GM10248 (cell line): Measurements from ENCODE around the gene SLCO4A1.

Experiments
- CTCF ChIA-PET: fragments of 300-600 bp; sonication (Branson Sonifier 250); formaldehyde crosslinking; extraction: SDS; loops from one replicate; lab custom pipeline; 2021; ENCODE audit warnings: antibody characterized with exemption; lab: Yijun Ruan, JAX
- POLR2A ChIA-PET: fragments of 350-650 bp; sonication (Branson Sonifier 250); formaldehyde crosslinking; extraction: SDS; loops from one replicate; lab custom pipeline; 2020; ENCODE audit warnings: antibody characterized with exemption; lab: Yijun Ruan, JAX
- DNase-seq: peaks from one replicate; pipeline ENCODE4 v3.0.0; 2012; ENCODE audit errors: extremely low spot score
- CTCF ChIP-seq: IDR thresholded peaks from 2 replicates; pipeline ENCODE4 v1.5.1; 2012; ENCODE audit warnings: mild to moderate bottlenecking, low read depth; ENCODE audit errors: extremely low read depth, missing control alignments, control extremely low read depth

The SLCO4A1 gene

GRCh38 chr20:62638679-62639406 lies 3.5 kb upstream of the SLCO4A1 start:
- POLR2A ChIA-PET, result no interaction called here
- no peak for TF ChIP-seq CTCF
- DNase-seq, result no peak
- CTCF ChIA-PET, result interaction anchor here (1.0 to 1.3 kb wide), 3 partner anchors 10 to 170 kb away, joined by 3 read pairs; no protein-coding TSS in a partner anchor

- CTCF ChIA-PET, result interaction anchor here (1.0 to 1.3 kb wide), 3 partner anchors 11 to 169 kb away, joined by 3 read pairs; no protein-coding TSS in a partner anchor
- DNase-seq, result no peak
- POLR2A ChIA-PET, result no interaction called here
- TF ChIP-seq CTCF, result no peak
Measured at GRCh38 chr20:62639765-62640164, 2.5 kb upstream of the SLCO4A1 start.

GRCh38 chr20:62640870-62641269 lies 1.4 kb upstream of the SLCO4A1 start:
- CTCF ChIA-PET, result no interaction called here
- no peak for TF ChIP-seq CTCF
- DNase-seq, result no peak
- POLR2A ChIA-PET, result no interaction called here

GRCh38 chr20:62641321-62642050 lies 817 bp upstream of the SLCO4A1 start:
- POLR2A ChIA-PET, result no interaction called here
- TF ChIP-seq CTCF, result no peak
- CTCF ChIA-PET, result interaction anchor here (1.0 to 1.7 kb wide), 6 partner anchors 13 to 167 kb away, joined by 3 to 7 read pairs (median 4); no protein-coding TSS in a partner anchor
- no peak for DNase-seq

GRCh38 chr20:62642666-62643520 lies 590 bp downstream of the SLCO4A1 start:
- CTCF ChIA-PET, result interaction anchor here (1.1 to 2.5 kb wide), 10 partner anchors 8 to 166 kb away, joined by 3 to 10 read pairs (median 4); no protein-coding TSS in a partner anchor

More at GRCh38 chr20:62642666-62643520, 590 bp downstream of the SLCO4A1 start:
- POLR2A ChIA-PET, result interaction anchor here (0.6 to 1.7 kb wide), 5 partner anchors 9 to 614 kb away, joined by 3 to 14 read pairs (median 3); no protein-coding TSS in a partner anchor
- no peak for TF ChIP-seq CTCF
- peak; percentile 59 for DNase-seq
